ENCODE results near the gene BNC2.

Gene BNC2

GRCh38 chr9:16625161-16625631 lies 245.3 kb downstream of the BNC2 start:
- Histone ChIP-seq H3K4me3 (ENCODE audit: low read depth, low read length) (no peak overlapping the region), H3K9me3 (no peaks in the 10 kb centered on the region), H3K36me3 (no peaks in the 10 kb centered on the region), H3K27me3 (no peaks in the 10 kb centered on the region), H3K4me1 (peaks cover 8% of the 10 kb centered on the region)
- no peak for DNase-seq
- no peak for TF ChIP-seq CTCF (IDR thresholded peaks at IDR 0.05; ENCODE audit: low read depth, low read length)

GRCh38 chr9:16624744-16625117 lies 245.7 kb downstream of the BNC2 start:
- TF ChIP-seq CTCF (IDR thresholded peaks at IDR 0.05; ENCODE audit: low read depth, low read length): no peak
- no peaks in the 10 kb centered on the region for H3K36me3 ChIP-seq
- no peak overlapping the region for H3K4me3 ChIP-seq (ENCODE audit: low read depth, low read length)
- no peak for DNase-seq
- no peaks in the 10 kb centered on the region for H3K27me3 ChIP-seq
- no peaks in the 10 kb centered on the region for H3K9me3 ChIP-seq
- H3K4me1 ChIP-seq: peaks cover 9% of the 10 kb centered on the region

GRCh38 chr9:16623989-16624743 lies 246.3 kb downstream of the BNC2 start:
- no peaks in the 10 kb centered on the region for H3K27me3 ChIP-seq
- no peaks in the 10 kb centered on the region for H3K36me3 ChIP-seq
- no peaks in the 10 kb centered on the region for H3K9me3 ChIP-seq
- no peak for TF ChIP-seq CTCF (IDR thresholded peaks at IDR 0.05; ENCODE audit: low read depth, low read length)
- peaks cover 6% of the 10 kb centered on the region for H3K4me1 ChIP-seq
- H3K4me3 ChIP-seq (ENCODE audit: low read depth, low read length): no peak overlapping the region
- no peak for DNase-seq

GRCh38 chr9:16622541-16622940 lies 247.9 kb downstream of the BNC2 start:
- no peak for TF ChIP-seq CTCF (IDR thresholded peaks at IDR 0.05; ENCODE audit: low read depth, low read length)
- Histone ChIP-seq H3K9me3 (no peaks in the 10 kb centered on the region), H3K27me3 (no peaks in the 10 kb centered on the region), H3K4me3 (ENCODE audit: low read depth, low read length) (no peak overlapping the region), H3K36me3 (no peaks in the 10 kb centered on the region), H3K4me1 (peaks cover 6% of the 10 kb centered on the region)
- DNase-seq: no peak

- TF ChIP-seq CTCF (IDR thresholded peaks at IDR 0.05; ENCODE audit: low read depth, low read length): no peak
- no peaks in the 10 kb centered on the region for H3K9me3 ChIP-seq
- DNase-seq: no peak
- H3K4me1 ChIP-seq: peaks cover 2% of the 10 kb centered on the region
- H3K4me3 ChIP-seq (ENCODE audit: low read depth, low read length): no peak overlapping the region
- no peaks in the 10 kb centered on the region for H3K27me3 ChIP-seq
- no peaks in the 10 kb centered on the region for H3K36me3 ChIP-seq
Measured at GRCh38 chr9:16619914-16620520, 250.5 kb downstream of the BNC2 start.

GRCh38 chr9:16619402-16619801 lies 251.1 kb downstream of the BNC2 start:
- no peak for DNase-seq
- H3K4me1 ChIP-seq: peaks cover 2% of the 10 kb centered on the region
- H3K27me3 ChIP-seq: no peaks in the 10 kb centered on the region
- no peaks in the 10 kb centered on the region for H3K9me3 ChIP-seq
- H3K36me3 ChIP-seq: no peaks in the 10 kb centered on the region
- H3K4me3 ChIP-seq (ENCODE audit: low read depth, low read length): no peak overlapping the region
- TF ChIP-seq CTCF (IDR thresholded peaks at IDR 0.05; ENCODE audit: low read depth, low read length): no peak
